ENCODE measurements around the gene SRMS. TPM values are rescaled to one million over a fixed set of nuclear protein-coding genes. Genes with fewer than 3 reads are reported as not detected.

SRMS gene
- total RNA-seq, 2 experiments from 2014 or later = 0.42 TPM; not detected in 1

GRCh38 chr20:63540417-63541186 is 6.9 kb downstream of the SRMS start:
- Histone ChIP-seq H4K20me1 (ENCODE audit: insufficient read depth, low read length) (no peaks in the 10 kb centered on the region), H3K4me3 (ENCODE audit: low read depth, low read length, poor library complexity, severe bottlenecking) (no peak overlapping the region), H3K79me2 (ENCODE audit: insufficient read depth, low read depth, low read length) (no peaks in the 10 kb centered on the region), H3K9me2 (ENCODE audit: insufficient read depth, low read length) (no peaks in the 10 kb centered on the region), H3K36me3 (ENCODE audit: insufficient read depth, low read length) (no peaks in the 10 kb centered on the region), H3K4me2 (ENCODE audit: low read length) (no peak overlapping the region), H3K4me1 (ENCODE audit: insufficient read depth, low read length, poor library complexity, severe bottlenecking) (peaks cover 36% of the 10 kb centered on the region), H3K27ac (ENCODE audit: low read depth, low read length, poor library complexity, severe bottlenecking) (no peak overlapping the region), H2AFZ (ENCODE audit: low read length) (no peak overlapping the region), H3K9me3 (ENCODE audit: low read length) (no peaks in the 10 kb centered on the region)
- ChIA-PET POLR2A (no interaction called here), CTCF (ENCODE audit: unreplicated experiment) (no interaction called here)
- no peak for TF ChIP-seq EZH2phosphoT487 (IDR thresholded peaks at IDR 0.05; ENCODE audit: borderline replicate concordance, low read depth, low read length)
- TF ChIP-seq CTCF (conservative IDR thresholded peaks at IDR 0.05; ENCODE audit: low read length) = no peak
- no TSS peak for BruUV-seq (replicated peaks)
- DNase-seq (ENCODE audit: low spot score) = no peak
- intact Hi-C loops (cut with micrococcal nuclease; ENCODE audit: unreplicated experiment) = no loop called here

GRCh38 chr20:63539441-63540370 is 7.8 kb downstream of the SRMS start:
- BruUV-seq (replicated peaks) = no TSS peak
- H3K4me1 ChIP-seq (ENCODE audit: insufficient read depth, low read length, poor library complexity, severe bottlenecking) = peaks cover 30% of the 10 kb centered on the region
- ChIA-PET POLR2A (interaction anchor here (2.6 kb wide), 1 partner anchor 102 kb away, joined by 13 read pairs; no protein-coding TSS in a partner anchor), CTCF (ENCODE audit: unreplicated experiment) (no interaction called here)
- no peaks in the 10 kb centered on the region for H3K9me3 ChIP-seq (ENCODE audit: low read length)
- intact Hi-C loops (cut with micrococcal nuclease; ENCODE audit: unreplicated experiment) = loop anchor here (2.0 to 10.0 kb wide), 4 partner anchors 88 to 433 kb away; partner anchors contain the start of genes ABHD16B, DNAJC5, GMEB2 and TPD52L2
- no peaks in the 10 kb centered on the region for H3K36me3 ChIP-seq (ENCODE audit: insufficient read depth, low read length)
- no peak for DNase-seq (ENCODE audit: low spot score)
- H2AFZ ChIP-seq (ENCODE audit: low read length) = no peak overlapping the region
- TF ChIP-seq EZH2phosphoT487 (IDR thresholded peaks at IDR 0.05; ENCODE audit: borderline replicate concordance, low read depth, low read length) (no peak), CTCF (conservative IDR thresholded peaks at IDR 0.05; ENCODE audit: low read length) (no peak)
- H4K20me1 ChIP-seq (ENCODE audit: insufficient read depth, low read length) = no peaks in the 10 kb centered on the region
- no peak overlapping the region for H3K4me3 ChIP-seq (ENCODE audit: low read depth, low read length, poor library complexity, severe bottlenecking)
- H3K79me2 ChIP-seq (ENCODE audit: insufficient read depth, low read depth, low read length) = no peaks in the 10 kb centered on the region
- H3K9me2 ChIP-seq (ENCODE audit: insufficient read depth, low read length) = no peaks in the 10 kb centered on the region
- H3K4me2 ChIP-seq (ENCODE audit: low read length) = no peak overlapping the region
- no peak overlapping the region for H3K27ac ChIP-seq (ENCODE audit: low read depth, low read length, poor library complexity, severe bottlenecking)

All from OCI-LY7 (cell line).